ENCODE measurements around the gene GYS1.
"Not testable (repeated sequence)": the region's sequence is repeated elsewhere in the genome, so short reads cannot be mapped to it uniquely, and the experiment has no call there.

Gene GYS1

GRCh38 chr19:49022116-49022515 is 29.0 kb upstream of the GYS1 start:
- TF ChIP-seq CTCF (IDR thresholded peaks at IDR 0.05; ENCODE audit: extremely low read depth, missing control alignments) = no peak
- no peak for DNase-seq (ENCODE audit: low spot score)

GRCh38 chr19:49020931-49021895 is 28.1 kb upstream of the GYS1 start:
- no peak for DNase-seq (ENCODE audit: low spot score)
- TF ChIP-seq CTCF (IDR thresholded peaks at IDR 0.05; ENCODE audit: extremely low read depth, missing control alignments) = no peak

GRCh38 chr19:49020342-49020741 is 27.2 kb upstream of the GYS1 start:
- TF ChIP-seq CTCF (IDR thresholded peaks at IDR 0.05; ENCODE audit: extremely low read depth, missing control alignments) = no peak
- no peak for DNase-seq (ENCODE audit: low spot score)

- peak; percentile 89 for DNase-seq (ENCODE audit: low spot score)
Observed at GRCh38 chr19:49019242-49019932, 26.3 kb upstream of the GYS1 start.

GRCh38 chr19:49018388-49019241 is 25.5 kb upstream of the GYS1 start:
- DNase-seq (ENCODE audit: low spot score) = not testable (repeated sequence)

More at GRCh38 chr19:49019242-49019932, 26.3 kb upstream of the GYS1 start:
- TF ChIP-seq CTCF (IDR thresholded peaks at IDR 0.05; ENCODE audit: extremely low read depth, missing control alignments) = no peak

GRCh38 chr19:49017666-49018351 is 24.7 kb upstream of the GYS1 start:
- peak; percentile 88 for DNase-seq (ENCODE audit: low spot score)
- TF ChIP-seq CTCF (IDR thresholded peaks at IDR 0.05; ENCODE audit: extremely low read depth, missing control alignments) = peak; percentile 48

GRCh38 chr19:49017041-49017665 is 24.0 kb upstream of the GYS1 start, which contains the start of gene LHB:
Gene LHB (minus strand): TSS chr19:49017091. CDS start chr19:49017081, 10 bp downstream.
- no peak for DNase-seq (ENCODE audit: low spot score)
- TF ChIP-seq CTCF (IDR thresholded peaks at IDR 0.05; ENCODE audit: extremely low read depth, missing control alignments) = peak; percentile 6
